ENCODE data around the gene STN1. TPM values are rescaled to one million over a fixed set of nuclear protein-coding genes. Genes with fewer than 3 reads are reported as not detected.

The STN1 gene
- polyA plus RNA-seq, 1 of the 3 experiments (the other 2 are of a cell fraction): 22.1 TPM

- TF ChIP-seq CHD2 (IDR thresholded peaks at IDR 0.05; ENCODE audit: low read length, partially characterized antibody): no peak
- no peak for TF ChIP-seq USF1 (IDR thresholded peaks at IDR 0.05; ENCODE audit: borderline replicate concordance, low read depth)
- no peak for TF ChIP-seq ZBTB33 (IDR thresholded peaks at IDR 0.05; ENCODE audit: borderline replicate concordance, low read depth)
- peak; percentile 62 for TF ChIP-seq SMC3 (IDR thresholded peaks at IDR 0.05; ENCODE audit: low read depth, low read length)
These were observed 29.7 kb downstream of the STN1 start (continued) for GRCh38 chr10:103888113-103888841.

- CTCF ChIA-PET: interaction anchor here (0.6 to 5.0 kb wide), 46 partner anchors 9 to 406 kb away, joined by 3 to 134 read pairs (median 4); partner anchors contain the start of gene SH3PXD2A
- H3K9me2 ChIP-seq: no peaks in the 10 kb centered on the region
- H3K79me2 ChIP-seq (ENCODE audit: insufficient read depth): no peaks in the 10 kb centered on the region
- POLR2A ChIA-PET: no interaction called here
- no peaks in the 10 kb centered on the region for H4K20me1 ChIP-seq (ENCODE audit: insufficient read depth)
- TF ChIP-seq NRF1 (IDR thresholded peaks at IDR 0.05; ENCODE audit: low read depth, low read length) (no peak), RCOR1 (IDR thresholded peaks at IDR 0.05; ENCODE audit: low read length) (no peak), USF2 (IDR thresholded peaks at IDR 0.05; ENCODE audit: borderline replicate concordance, low read depth, low read length) (no peak), FOSL2 (IDR thresholded peaks at IDR 0.05; ENCODE audit: borderline replicate concordance, low read depth) (no peak), EP300 (IDR thresholded peaks at IDR 0.05; ENCODE audit: borderline replicate concordance in 1 of 2, low read depth in 1 of 2, low read length in 1 of 2) (no peak), PBX3 (IDR thresholded peaks at IDR 0.05) (no peak), CHD2 (IDR thresholded peaks at IDR 0.05; ENCODE audit: low read length, partially characterized antibody) (no peak), RAD21 (IDR thresholded peaks at IDR 0.05; ENCODE audit: low read length) (no peak)
- H3K27me3 ChIP-seq (ENCODE audit: insufficient read depth): no peaks in the 10 kb centered on the region
- H3K27ac ChIP-seq (ENCODE audit: low read depth in 2 of 2, low read length in 1 of 2): no peak overlapping the region
- WGBS (ENCODE audit: low lambda C conversion rate): 85% methylated on average over 6 of the region's 6 CpGs
- no peak overlapping the region for H3K4me2 ChIP-seq
- peaks cover 23 to 52% of the 10 kb centered on the region in 2 experiments for H3K36me3 ChIP-seq (replicated peaks in 1 of 2; ENCODE audit: control insufficient read depth in 1 of 2, insufficient read depth in 2 of 2, low read length in 1 of 2)
- H3K4me3 ChIP-seq (ENCODE audit: low read depth in 2 of 2, low read length in 1 of 2): no peak overlapping the region
- no peaks in the 10 kb centered on the region for H3K9me3 ChIP-seq
- H2AFZ ChIP-seq (ENCODE audit: low read depth): no peak overlapping the region
- DNase-seq: no peak
- H3F3A ChIP-seq (replicated peaks; ENCODE audit: insufficient read depth): peaks cover 12% of the 10 kb centered on the region
- peaks cover 18 to 26% of the 10 kb centered on the region in 2 experiments; a peak in 2 of 4 replicates for H3K4me1 ChIP-seq (ENCODE audit: control insufficient read depth in 1 of 2, insufficient read depth in 2 of 2, low read depth in 1 of 2, low read length in 1 of 2)
- H3K9ac ChIP-seq: no peak overlapping the region
These were observed 32.4 kb downstream of the STN1 start for GRCh38 chr10:103885617-103886016.
